ENCODE results near the gene P3H2. TPM values are rescaled to one million over a fixed set of nuclear protein-coding genes. Genes with fewer than 3 reads are reported as not detected.

P3H2 gene
- total and polyA plus RNA-seq, 2 experiments from 2014 or later = 8.2 to 24.2 TPM

GRCh38 chr3:190097617-190098016 lies 23.1 kb downstream of the P3H2 start (continued):
- TF ChIP-seq ZNF462 (CRISPR knock-in tag; IDR thresholded peaks at IDR 0.05) = no peak
- TF ChIP-seq JUNB (IDR thresholded peaks at IDR 0.05; ENCODE audit: unreplicated experiment) = no peak

GRCh38 chr3:190097025-190097424 lies 23.7 kb downstream of the P3H2 start:
- Histone ChIP-seq H3K4me2 (peak overlapping the region; percentile 34; the same call in 1 of the 2 replicates), H3K36me3 (ENCODE audit: insufficient read depth) (no peaks in the 10 kb centered on the region), H3K27ac (ENCODE audit: low read depth) (no peak overlapping the region), H3F3A (replicated peaks; ENCODE audit: low read depth) (no peaks in the 10 kb centered on the region), H3K4me3 (no peak overlapping the region), H3K27me3 (ENCODE audit: insufficient read depth) (no peaks in the 10 kb centered on the region), H3K79me2 (replicated peaks; ENCODE audit: insufficient read depth) (peaks cover 7% of the 10 kb centered on the region; the same call in 1 of the 2 replicates), H3K4me1 (ENCODE audit: insufficient read depth) (peaks cover 29% of the 10 kb centered on the region), H4K20me1 (replicated peaks; ENCODE audit: insufficient read depth) (no peaks in the 10 kb centered on the region), H2AFZ (no peak overlapping the region), H3K9me2 (ENCODE audit: insufficient read depth) (no peaks in the 10 kb centered on the region)
- Mint-ChIP-seq H3K27ac (no peak overlapping the region), H3K27me3 (ENCODE audit: insufficient read depth, low read depth, poor library complexity) (peaks cover 3% of the 10 kb centered on the region), H3K4me1 (peaks cover 55% of the 10 kb centered on the region), H3K4me3 (no peak overlapping the region), H3K9me3 (no peaks in the 10 kb centered on the region), H3K36me3 (ENCODE audit: low read depth) (peaks cover 11% of the 10 kb centered on the region)
- TF ChIP-seq ETS1 (IDR thresholded peaks at IDR 0.05) = no peak
- ATAC-seq = no peak
- no peak for DNase-seq (ENCODE audit: low spot score)

All from GM23338 (cell line).